Sciatic nerve (tissue), 2 donors: ENCODE results near the gene AGPAT3. TPM values are rescaled to one million over a fixed set of nuclear protein-coding genes. Genes with fewer than 3 reads are reported as not detected.
A peak's percentile ranks its signal among the peaks of the same experiment; 100 is the strongest.
"Not testable (repeated sequence)": the region's sequence is repeated elsewhere in the genome, so short reads cannot be mapped to it uniquely, and the experiment has no call there.

ENCODE experiments used
- ATAC-seq: fragments of 200-7000 bp; cut with Tn5 transposase; one replicate; pipeline ENCODE4 v1.9.1; 2020; ENCODE audit warnings: mild to moderate bottlenecking, moderate library complexity
- DNase-seq: peaks from one replicate; pipeline ENCODE4 v3.0.0-alpha.2; 2020; ENCODE audit warnings: low spot score
- intact Hi-C: fragments of 100-400 bp; cut with DNase I; formaldehyde crosslinking; loops from one replicate; pipeline ENCODE4 v1.14.2; 2022
- total RNA-seq: library from RNA; stranded (reverse); fragmentation: NEBNext Ultra II Directional; extraction: Animal tissue kit (Norgen Biotek cat#: 25700); gene quantifications from one replicate; pipeline ENCODE4 v1.2.1, GENCODE V29; 2021
- donor health status: DM: no; HTN: no; CAD: no.
- donor health status: DM: no; HTN: no; CAD: no.

The AGPAT3 gene
- total RNA-seq, 1 donor from 2014 or later: 51.8 TPM

- intact Hi-C loops: no loop called here
- no peak for ATAC-seq
- DNase-seq: no peak
These were observed 32.9 kb upstream of the AGPAT3 start for GRCh38 chr21:43832158-43832550.

- ATAC-seq (no peak), DNase-seq (no peak)
- intact Hi-C loops: no loop called here
These were observed 32.4 kb upstream of the AGPAT3 start for GRCh38 chr21:43832648-43833047.

GRCh38 chr21:43834146-43834905, 30.7 kb upstream of the AGPAT3 start:
- intact Hi-C loops: no loop called here
- peak; percentile 25 for ATAC-seq
- no peak for DNase-seq

- DNase-seq: no peak
- no peak for ATAC-seq
- intact Hi-C loops: no loop called here
These were observed 30.0 kb upstream of the AGPAT3 start for GRCh38 chr21:43835050-43835449.

GRCh38 chr21:43835861-43836260, 29.2 kb upstream of the AGPAT3 start:
- ATAC-seq (no peak), DNase-seq (no peak)
- intact Hi-C loops: no loop called here

- DNase-seq: no peak
- intact Hi-C loops: no loop called here
- ATAC-seq: no peak
These were observed 28.4 kb upstream of the AGPAT3 start for GRCh38 chr21:43836616-43837015.

GRCh38 chr21:43840259-43840658, 24.8 kb upstream of the AGPAT3 start:
- DNase-seq (no peak), ATAC-seq (no peak)
- intact Hi-C loops: no loop called here

GRCh38 chr21:43842742-43843141, 22.3 kb upstream of the AGPAT3 start:
- intact Hi-C loops: no loop called here
- ATAC-seq: no peak
- no peak for DNase-seq

- DNase-seq, intact Hi-C loops, ATAC-seq: not testable (repeated sequence)
These were observed 20.1 kb upstream of the AGPAT3 start for GRCh38 chr21:43844906-43845305.

GRCh38 chr21:43845386-43845785, 19.6 kb upstream of the AGPAT3 start:
- intact Hi-C loops: no loop called here
- no peak for DNase-seq
- ATAC-seq: no peak

- intact Hi-C loops: no loop called here
- DNase-seq: no peak
- no peak for ATAC-seq
These were observed 18.6 kb upstream of the AGPAT3 start for GRCh38 chr21:43846430-43846829.

GRCh38 chr21:43847301-43847700, 17.7 kb upstream of the AGPAT3 start:
- intact Hi-C loops: no loop called here

GRCh38 chr21:43848771-43849170, 16.3 kb upstream of the AGPAT3 start:
- intact Hi-C loops: no loop called here
- DNase-seq (no peak), ATAC-seq (no peak)

More at GRCh38 chr21:43847301-43847700, 17.7 kb upstream of the AGPAT3 start:
- DNase-seq (no peak), ATAC-seq (no peak)

- DNase-seq: no peak
- no peak for ATAC-seq
- intact Hi-C loops: no loop called here
These were observed 15.3 kb upstream of the AGPAT3 start for GRCh38 chr21:43849532-43850299.

GRCh38 chr21:43850728-43851295, 14.2 kb upstream of the AGPAT3 start:
- no peak for DNase-seq
- intact Hi-C loops: no loop called here
- no peak for ATAC-seq

GRCh38 chr21:43851593-43851992, 13.4 kb upstream of the AGPAT3 start:
- no peak for DNase-seq
- ATAC-seq: no peak
- intact Hi-C loops: no loop called here

GRCh38 chr21:43853851-43854772, 10.9 kb upstream of the AGPAT3 start:
- DNase-seq (no peak), ATAC-seq (no peak)
- intact Hi-C loops: no loop called here

- no peak for DNase-seq
- intact Hi-C loops: no loop called here
- ATAC-seq: peak; percentile 30
These were observed 10.0 kb upstream of the AGPAT3 start for GRCh38 chr21:43854773-43855633.
